ENCODE data around the gene VCAN.

DNA sequence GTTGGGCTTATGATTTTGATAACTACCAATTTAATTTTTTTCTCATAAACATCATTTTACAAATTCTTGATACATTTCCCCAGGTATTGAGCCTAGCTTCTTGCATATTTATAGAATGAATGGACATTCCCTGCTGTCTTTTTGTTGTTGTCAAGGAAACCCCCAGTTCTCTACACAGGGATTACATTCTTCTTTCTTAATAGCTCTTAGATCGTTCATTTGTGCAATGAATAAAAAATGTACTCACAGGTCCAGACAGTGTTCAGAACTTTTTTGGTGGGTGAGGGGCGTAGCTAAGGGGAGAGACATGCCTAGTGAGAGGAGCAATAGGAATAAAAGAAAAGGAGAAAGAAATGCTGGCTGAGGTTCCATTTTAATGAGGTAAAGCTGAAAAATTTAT lies 58.6 kb downstream of the VCAN start:
- no peak for TF ChIP-seq CTCF (conservative IDR thresholded peaks at IDR 0.05; ENCODE audit: low read length)
- no peak for TF ChIP-seq EZH2phosphoT487 (IDR thresholded peaks at IDR 0.05; ENCODE audit: borderline replicate concordance, low read depth, low read length)
